ENCODE measurements around the gene LIPG.

Gene LIPG

GRCh38 chr18:49618742-49619681, 57.2 kb downstream of the LIPG start:
- Histone ChIP-seq H3K27me3 (ENCODE audit: low read length) (no peaks in the 10 kb centered on the region), H3K9me3 (ENCODE audit: insufficient read depth, low read length) (no peaks in the 10 kb centered on the region), H3K36me3 (ENCODE audit: low read length) (no peaks in the 10 kb centered on the region), H3K79me2 (ENCODE audit: insufficient read depth, low read length) (no peaks in the 10 kb centered on the region), H3K4me3 (ENCODE audit: insufficient read depth, low read length, poor library complexity, severe bottlenecking) (no peak overlapping the region), H4K20me1 (ENCODE audit: low read depth, low read length) (no peaks in the 10 kb centered on the region), H3K4me2 (ENCODE audit: low read depth, low read length, poor library complexity, severe bottlenecking) (no peak overlapping the region), H3K9ac (ENCODE audit: low read length) (no peak overlapping the region), H3K27ac (ENCODE audit: low read depth, low read length) (no peak overlapping the region), H3F3A (ENCODE audit: insufficient read depth) (no peaks in the 10 kb centered on the region), H3K9me2 (replicated peaks; ENCODE audit: insufficient read depth, low read length) (no peaks in the 10 kb centered on the region), H2AFZ (ENCODE audit: low read depth, low read length, severe bottlenecking) (no peak overlapping the region)
- TF ChIP-seq CTCF (IDR thresholded peaks at IDR 0.05; ENCODE audit: insufficient read depth, low read length, poor library complexity, severe bottlenecking) (no peak), EZH2phosphoT487 (conservative IDR thresholded peaks at IDR 0.05; ENCODE audit: low read length) (no peak)

DNA sequence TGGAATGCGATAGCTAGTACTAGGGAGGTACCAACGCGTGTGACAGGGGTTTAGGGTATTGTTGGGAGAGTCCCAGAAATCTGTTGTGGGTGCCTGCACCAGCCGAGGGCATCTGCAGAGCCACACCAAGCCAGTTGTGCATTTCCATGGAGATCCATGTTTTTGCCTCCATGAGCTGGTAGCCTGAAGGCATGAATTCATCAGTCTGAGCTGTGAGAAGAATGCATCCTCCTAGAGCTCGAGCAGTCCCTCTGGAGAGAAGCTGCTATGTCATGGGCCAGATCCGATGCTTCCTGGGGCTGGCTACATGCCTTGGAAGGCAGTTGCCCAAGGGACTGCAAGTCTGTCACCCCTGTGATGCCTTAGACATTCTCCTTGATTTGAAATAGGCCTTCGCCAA, 57.9 kb downstream of the LIPG start:
- H3K9me3 ChIP-seq (ENCODE audit: insufficient read depth, low read length) = no peaks in the 10 kb centered on the region
- H3K79me2 ChIP-seq (ENCODE audit: insufficient read depth, low read length) = no peaks in the 10 kb centered on the region
- TF ChIP-seq CTCF (IDR thresholded peaks at IDR 0.05; ENCODE audit: insufficient read depth, low read length, poor library complexity, severe bottlenecking) (no peak), EZH2phosphoT487 (conservative IDR thresholded peaks at IDR 0.05; ENCODE audit: low read length) (no peak)
- no peaks in the 10 kb centered on the region for H3K27me3 ChIP-seq (ENCODE audit: low read length)
- no peak overlapping the region for H3K4me2 ChIP-seq (ENCODE audit: low read depth, low read length, poor library complexity, severe bottlenecking)
- no peaks in the 10 kb centered on the region for H3F3A ChIP-seq (ENCODE audit: insufficient read depth)
- no peak overlapping the region for H2AFZ ChIP-seq (ENCODE audit: low read depth, low read length, severe bottlenecking)
- H3K36me3 ChIP-seq (ENCODE audit: low read length) = no peaks in the 10 kb centered on the region
- H3K9ac ChIP-seq (ENCODE audit: low read length) = no peak overlapping the region
- no peak overlapping the region for H3K4me3 ChIP-seq (ENCODE audit: insufficient read depth, low read length, poor library complexity, severe bottlenecking)
- H3K9me2 ChIP-seq (replicated peaks; ENCODE audit: insufficient read depth, low read length) = no peaks in the 10 kb centered on the region
- H3K27ac ChIP-seq (ENCODE audit: low read depth, low read length) = no peak overlapping the region
- H4K20me1 ChIP-seq (ENCODE audit: low read depth, low read length) = no peaks in the 10 kb centered on the region

DNA sequence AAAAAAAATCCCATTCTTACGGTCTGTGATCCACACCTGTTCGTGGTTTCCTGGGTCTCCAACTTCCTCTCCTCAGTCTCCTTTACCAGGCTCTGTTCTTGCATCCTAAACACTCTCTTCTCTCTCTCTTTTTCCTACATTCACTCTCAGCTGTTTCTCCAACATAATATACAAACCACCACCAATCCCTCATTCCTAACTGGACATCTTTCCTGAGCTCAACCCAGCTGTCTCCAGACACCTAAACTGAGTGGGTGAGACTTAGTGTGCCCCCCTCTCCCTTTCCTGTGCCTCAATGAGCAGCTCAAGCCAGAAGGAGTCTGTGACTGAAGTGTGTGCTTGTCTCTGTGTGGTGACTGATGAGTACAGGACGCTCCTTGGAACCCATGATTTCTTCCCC, 59.4 kb downstream of the LIPG start:
- Histone ChIP-seq H3F3A (ENCODE audit: insufficient read depth) (no peaks in the 10 kb centered on the region), H3K4me3 (ENCODE audit: insufficient read depth, low read length, poor library complexity, severe bottlenecking) (no peak overlapping the region), H3K4me2 (ENCODE audit: low read depth, low read length, poor library complexity, severe bottlenecking) (no peak overlapping the region), H3K36me3 (ENCODE audit: low read length) (no peaks in the 10 kb centered on the region), H3K9me2 (replicated peaks; ENCODE audit: insufficient read depth, low read length) (no peaks in the 10 kb centered on the region), H3K9ac (ENCODE audit: low read length) (no peak overlapping the region), H3K27me3 (ENCODE audit: low read length) (no peaks in the 10 kb centered on the region), H3K27ac (ENCODE audit: low read depth, low read length) (no peak overlapping the region), H3K79me2 (ENCODE audit: insufficient read depth, low read length) (no peaks in the 10 kb centered on the region), H3K9me3 (ENCODE audit: insufficient read depth, low read length) (no peaks in the 10 kb centered on the region), H4K20me1 (ENCODE audit: low read depth, low read length) (no peaks in the 10 kb centered on the region), H2AFZ (ENCODE audit: low read depth, low read length, severe bottlenecking) (no peak overlapping the region)
- TF ChIP-seq EZH2phosphoT487 (conservative IDR thresholded peaks at IDR 0.05; ENCODE audit: low read length) (no peak), CTCF (IDR thresholded peaks at IDR 0.05; ENCODE audit: insufficient read depth, low read length, poor library complexity, severe bottlenecking) (no peak)
